22Rv1 (cell line): ENCODE data around the gene OTUD1.

Source experiments
- H3K27ac ChIP-seq: fragments of 450-650 bp; 2 replicates; pipeline ENCODE4 v1.5.1; 2017
- CTCF ChIP-seq: fragments of 450-650 bp; IDR thresholded peaks from 2 replicates; pipeline ENCODE4 v1.5.1; 2017; ENCODE audit warnings: mild to moderate bottlenecking
- ZFX ChIP-seq: fragments of 450-650 bp; IDR thresholded peaks from 2 replicates; pipeline ENCODE4 v1.6.1; 2017; ENCODE audit warnings: antibody characterized with exemption, borderline replicate concordance

Gene OTUD1

GRCh38 chr10:23490115-23490514 is 51.2 kb downstream of the OTUD1 start:
- TF ChIP-seq ZFX, result no peak
- TF ChIP-seq CTCF, result no peak
- H3K27ac ChIP-seq, result no peak overlapping the region
